SH-SY5Y (cell line): ENCODE measurements around the gene ADGRA3.

Experiments
- GATA2 ChIP-seq: IDR thresholded peaks from 2 replicates; pipeline ENCODE4 v1.6.1; 2011; ENCODE audit warnings: mild to moderate bottlenecking, low read depth, low read length
- GATA3 ChIP-seq: IDR thresholded peaks from 2 replicates; pipeline ENCODE4 v1.6.1; 2011; ENCODE audit warnings: low read depth, mild to moderate bottlenecking, low read length, moderate library complexity

ADGRA3 gene

DNA sequence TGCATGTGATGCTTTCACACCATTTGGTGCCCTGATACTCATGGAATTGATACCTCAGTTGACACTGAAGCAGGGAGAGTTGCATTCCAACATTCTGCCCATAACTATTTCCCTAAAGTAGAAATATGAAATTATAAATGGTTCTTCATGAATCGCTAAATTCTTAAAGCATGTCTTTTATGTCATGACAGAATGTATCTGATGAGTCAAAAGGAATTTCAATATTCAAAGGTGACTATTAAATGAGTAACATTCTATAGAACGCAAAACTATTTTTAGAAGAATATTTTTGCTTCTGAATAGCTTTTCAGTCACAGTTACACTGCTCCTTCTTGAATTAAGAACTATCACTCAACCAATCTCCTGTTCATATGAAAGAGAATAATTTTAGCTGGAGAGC is 152.8 kb downstream of the ADGRA3 start:
- TF ChIP-seq GATA3 (no peak), GATA2 (no peak)

DNA sequence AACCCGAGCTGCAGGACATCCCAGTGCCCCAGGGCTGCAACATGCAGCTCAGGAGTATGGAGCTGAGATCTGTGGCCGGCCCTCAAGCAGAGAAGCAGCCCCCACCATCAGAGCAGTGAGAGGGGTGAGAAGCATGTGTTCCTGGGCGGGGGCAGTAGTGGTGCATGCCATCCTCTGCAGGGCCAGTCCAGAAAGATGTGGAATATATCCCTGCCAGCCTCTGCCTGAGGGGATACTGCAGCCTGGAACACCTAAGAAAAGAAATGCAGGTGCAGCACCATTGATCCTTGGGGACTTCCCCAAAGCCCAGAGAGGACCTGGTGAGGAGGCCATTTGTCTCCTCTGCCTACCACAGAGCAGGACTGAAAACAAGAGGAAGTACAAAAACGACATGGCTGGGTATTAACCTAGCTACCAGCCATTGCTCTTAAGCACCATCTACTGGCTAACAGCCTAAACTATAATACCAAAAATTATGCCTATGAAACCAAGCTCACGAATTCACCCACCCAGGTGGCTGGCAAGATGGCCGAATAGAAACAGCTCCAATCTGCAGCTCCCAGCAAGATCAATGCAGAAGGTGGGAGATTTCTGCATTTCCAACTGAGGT is 158.8 kb downstream of the ADGRA3 start:
- TF ChIP-seq GATA3 (no peak), GATA2 (no peak)

DNA sequence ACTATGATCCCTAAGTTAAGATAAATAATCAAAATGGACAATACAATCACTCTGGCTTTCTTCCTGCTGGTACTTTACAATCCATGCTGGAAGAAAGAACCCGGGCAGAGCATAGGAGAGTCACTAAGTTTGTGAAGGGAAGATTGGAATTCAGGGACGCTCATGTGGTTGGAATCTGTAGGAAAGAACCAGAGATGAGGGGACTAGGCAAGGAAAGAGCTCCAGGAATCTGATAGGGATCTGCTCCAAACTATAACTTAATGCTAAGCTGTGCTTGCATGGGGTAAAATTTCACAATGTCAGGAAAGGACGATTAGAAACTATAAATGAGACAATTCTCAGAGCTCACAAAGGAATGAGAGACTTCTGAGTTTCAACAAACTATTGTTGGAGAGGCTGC is 167.5 kb downstream of the ADGRA3 start:
- TF ChIP-seq GATA3 (no peak), GATA2 (no peak)

DNA sequence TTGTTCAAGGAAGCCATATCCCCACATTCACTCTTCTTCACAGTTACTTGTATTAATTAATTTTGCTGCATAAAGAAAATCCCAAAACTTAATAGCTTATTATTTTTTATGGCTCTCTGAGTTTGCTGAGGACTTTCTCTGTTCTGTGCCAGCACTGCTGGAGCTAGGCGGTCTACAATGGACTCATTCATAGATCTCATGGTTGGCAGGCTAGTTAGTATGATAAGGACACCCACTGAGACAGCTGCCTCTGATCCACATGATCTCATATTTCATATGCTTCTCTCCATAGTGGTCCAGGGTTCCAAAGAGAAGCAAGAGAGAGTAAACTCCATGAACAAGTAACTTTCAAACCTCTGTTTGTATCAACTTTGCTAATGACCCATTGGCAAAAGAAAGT is 170.2 kb downstream of the ADGRA3 start:
- TF ChIP-seq GATA2 (no peak), GATA3 (no peak)

DNA sequence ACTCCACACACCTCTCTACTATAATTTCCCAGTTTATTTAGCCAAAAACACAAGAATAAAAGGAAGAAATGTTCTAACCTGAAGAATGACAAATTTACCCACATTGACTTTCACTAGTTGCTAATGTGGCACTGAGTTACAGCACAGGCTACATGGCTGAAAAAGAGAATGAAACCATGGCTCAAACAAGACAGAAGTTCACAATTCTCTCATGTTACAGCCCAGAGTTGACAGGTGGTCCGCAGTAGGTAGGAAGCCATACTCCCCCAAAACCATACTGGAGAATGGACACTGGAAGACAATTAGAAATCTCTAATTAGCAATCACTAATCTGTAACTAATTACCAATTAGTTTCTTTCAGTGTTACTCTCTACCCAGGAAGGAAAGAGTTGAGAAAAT is 170.8 kb downstream of the ADGRA3 start:
- TF ChIP-seq GATA2, result no peak
- TF ChIP-seq GATA3, result no peak

DNA sequence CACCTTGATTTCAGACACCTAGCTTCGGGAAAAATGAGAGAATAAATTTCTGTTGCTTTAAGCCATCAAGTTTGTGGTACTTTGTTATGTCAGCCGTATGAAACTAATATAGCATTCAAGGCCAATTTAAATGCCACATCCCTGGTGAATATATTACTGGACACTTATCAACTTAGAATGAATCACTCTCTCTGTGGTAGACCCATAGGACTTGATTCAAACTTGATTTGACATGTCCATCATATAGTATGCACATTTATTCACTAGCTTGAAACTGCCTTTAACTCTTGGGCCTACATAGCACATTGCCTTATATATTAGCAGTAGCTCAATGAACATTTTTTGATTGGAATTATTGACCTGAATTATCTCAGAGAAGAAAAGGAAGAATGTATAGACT is 172.3 kb downstream of the ADGRA3 start:
- TF ChIP-seq GATA3, result no peak
- no peak for TF ChIP-seq GATA2

DNA sequence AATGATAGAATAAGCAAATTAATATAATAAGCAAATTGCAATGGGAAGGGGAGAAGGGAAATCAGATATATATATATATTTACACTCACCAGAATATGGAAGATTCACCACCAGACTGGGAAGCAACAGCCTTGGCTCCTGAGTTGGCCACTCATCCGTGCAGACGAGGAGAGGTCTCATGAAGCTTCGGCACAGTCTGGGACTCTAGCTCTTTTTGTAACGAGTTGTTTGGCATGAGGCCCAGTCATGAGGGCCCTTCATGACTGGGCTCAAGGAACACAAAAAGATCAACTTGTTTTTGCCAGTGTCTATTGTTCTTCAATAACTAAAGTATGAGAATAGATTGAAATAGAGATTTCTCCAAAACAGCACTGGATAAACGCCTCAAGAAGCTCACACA is 176.4 kb downstream of the ADGRA3 start:
- no peak for TF ChIP-seq GATA3
- TF ChIP-seq GATA2, result no peak

DNA sequence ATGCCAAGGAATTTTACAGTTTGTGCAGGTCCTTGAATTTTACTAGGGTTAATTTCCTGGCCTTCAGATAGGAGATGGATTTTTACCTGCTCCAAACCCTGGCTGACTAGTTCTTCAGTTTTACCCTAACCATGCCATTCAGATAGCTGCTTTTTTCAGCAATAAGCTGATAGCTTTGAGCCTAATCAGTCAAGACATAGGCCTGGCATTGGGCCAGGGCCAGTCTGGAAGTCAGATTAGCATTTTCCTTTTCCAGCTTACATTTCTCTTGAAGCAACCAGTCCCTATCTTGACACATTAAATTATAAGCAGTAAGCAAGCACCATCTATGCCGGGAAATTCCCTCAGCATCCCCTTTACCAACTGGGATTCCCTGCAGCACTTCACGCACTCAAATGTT is 177.1 kb downstream of the ADGRA3 start:
- TF ChIP-seq GATA2 (no peak), GATA3 (no peak)
